ENCODE data around the gene GLIS1.

DNA sequence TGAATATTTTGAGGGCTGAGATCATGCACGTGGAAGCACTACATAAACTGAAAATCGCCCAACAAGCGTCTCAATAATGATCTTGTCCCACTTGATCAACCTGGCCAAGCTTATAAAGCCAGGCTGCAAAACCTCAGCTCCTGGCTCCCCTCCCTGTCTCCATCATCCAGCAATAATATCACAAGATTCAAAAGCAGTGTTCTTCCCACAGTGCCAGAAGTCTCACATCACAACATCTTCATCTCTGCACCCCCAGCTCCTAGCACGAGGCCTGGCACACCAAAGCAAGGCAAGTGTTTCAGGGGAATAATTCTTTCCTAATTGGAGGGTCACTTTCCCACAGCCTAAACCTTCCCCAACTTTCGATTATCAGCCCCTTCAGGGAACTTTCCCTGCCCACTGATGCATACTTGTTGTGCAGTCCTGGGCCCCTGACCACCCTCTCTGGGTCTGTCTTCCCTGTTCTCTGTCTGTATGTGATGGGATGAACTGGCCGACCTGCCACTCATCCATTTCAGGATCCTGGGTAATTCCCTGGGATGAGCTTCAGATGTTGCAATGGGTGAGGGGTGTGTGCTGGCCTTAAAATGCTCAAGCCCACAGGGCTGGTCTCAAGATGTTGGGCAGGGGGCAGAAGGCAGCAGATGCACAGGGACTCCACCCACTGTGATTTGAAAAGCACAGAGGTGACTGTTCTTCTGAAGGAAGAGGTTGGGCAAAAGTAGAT lies 150.7 kb downstream of the GLIS1 start:
- TF ChIP-seq, protein P1, sequence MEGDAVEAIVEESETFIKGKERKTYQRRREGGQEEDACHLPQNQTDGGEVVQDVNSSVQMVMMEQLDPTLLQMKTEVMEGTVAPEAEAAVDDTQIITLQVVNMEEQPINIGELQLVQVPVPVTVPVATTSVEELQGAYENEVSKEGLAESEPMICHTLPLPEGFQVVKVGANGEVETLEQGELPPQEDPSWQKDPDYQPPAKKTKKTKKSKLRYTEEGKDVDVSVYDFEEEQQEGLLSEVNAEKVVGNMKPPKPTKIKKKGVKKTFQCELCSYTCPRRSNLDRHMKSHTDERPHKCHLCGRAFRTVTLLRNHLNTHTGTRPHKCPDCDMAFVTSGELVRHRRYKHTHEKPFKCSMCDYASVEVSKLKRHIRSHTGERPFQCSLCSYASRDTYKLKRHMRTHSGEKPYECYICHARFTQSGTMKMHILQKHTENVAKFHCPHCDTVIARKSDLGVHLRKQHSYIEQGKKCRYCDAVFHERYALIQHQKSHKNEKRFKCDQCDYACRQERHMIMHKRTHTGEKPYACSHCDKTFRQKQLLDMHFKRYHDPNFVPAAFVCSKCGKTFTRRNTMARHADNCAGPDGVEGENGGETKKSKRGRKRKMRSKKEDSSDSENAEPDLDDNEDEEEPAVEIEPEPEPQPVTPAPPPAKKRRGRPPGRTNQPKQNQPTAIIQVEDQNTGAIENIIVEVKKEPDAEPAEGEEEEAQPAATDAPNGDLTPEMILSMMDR (IDR thresholded peaks at IDR 0.05) = no peak
- no peak for TF ChIP-seq POLR2A (IDR thresholded peaks at IDR 0.05)

Measured in lower leg skin (tissue), 3 donors.